AG04449 (cell line): Measurements from ENCODE around the gene CCNI.

Experiments
- CTCF ChIA-PET: fragments of 350-600 bp; formaldehyde crosslinking; extraction: SDS; loops from one replicate; lab custom pipeline; 2021; ENCODE audit warnings: antibody characterized with exemption; lab: Yijun Ruan, JAX
- POLR2A ChIA-PET: fragments of 400-600, 350-600 bp; formaldehyde crosslinking; extraction: SDS; loops from one replicate; lab custom pipeline; 2020; ENCODE audit warnings: antibody characterized with exemption, inconsistent platforms; lab: Yijun Ruan, JAX
- DNase-seq: peaks from one replicate; pipeline ENCODE4 v3.0.0-alpha.2; 2010; ENCODE audit warnings: low read depth, low spot score
- H3K4me3 ChIP-seq: 2 replicates; pipeline ENCODE4 v1.5.1; 2011; ENCODE audit warnings: low read depth, mild to moderate bottlenecking, control low read depth, low read length
- CTCF ChIP-seq: IDR thresholded peaks from one replicate; pipeline ENCODE4 v1.5.1; 2011; ENCODE audit warnings: mild to moderate bottlenecking, moderate library complexity, low read length, control low read depth, inconsistent platforms; ENCODE audit not compliant: insufficient read depth; ENCODE audit errors: missing control alignments

CCNI gene

DNA sequence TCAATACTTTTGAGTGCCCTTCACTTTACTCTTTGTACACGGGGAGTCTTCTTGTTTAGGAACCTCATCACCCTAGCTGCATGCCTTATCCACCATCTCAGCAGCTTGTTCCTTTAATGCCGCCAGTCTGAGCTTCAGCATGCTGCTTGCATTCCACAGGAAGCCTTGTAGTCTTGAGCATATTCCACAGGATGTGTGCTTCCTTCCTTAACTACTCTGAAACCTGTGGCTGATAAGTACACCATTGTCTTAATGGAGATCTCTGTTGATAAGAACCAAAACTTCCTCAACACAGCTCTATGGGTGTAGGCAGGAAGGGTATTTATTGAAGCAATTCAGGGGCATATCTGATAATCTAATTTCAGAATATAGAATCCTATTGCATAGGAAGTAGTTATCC lies 24.4 kb upstream of the CCNI start:
- CTCF ChIA-PET = interaction anchor here (9.2 kb wide), 1 partner anchor 102 kb away, joined by 222 read pairs; no protein-coding TSS in a partner anchor
- TF ChIP-seq CTCF = no peak
- no peak overlapping the region for H3K4me3 ChIP-seq
- POLR2A ChIA-PET = no interaction called here
- DNase-seq = no peak

DNA sequence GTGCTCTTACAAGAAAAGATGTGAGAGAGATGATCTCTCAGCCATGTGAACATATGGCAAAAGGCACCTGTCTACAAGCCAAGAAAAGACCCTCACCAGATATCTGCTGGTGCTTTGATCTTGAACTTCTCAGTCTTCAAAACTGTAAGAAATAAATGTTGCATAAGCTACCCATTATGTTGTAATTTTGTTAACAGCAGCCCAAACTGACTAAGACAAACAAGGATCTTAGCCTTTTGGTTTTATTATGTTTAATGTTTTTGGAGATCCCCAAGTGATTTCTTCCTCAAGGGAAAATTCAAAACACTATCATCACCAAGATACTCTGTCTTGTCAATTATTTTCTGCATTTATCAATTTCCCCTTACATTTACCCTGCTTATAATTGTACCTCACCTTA lies 21.8 kb upstream of the CCNI start:
- no peak for DNase-seq

DNA sequence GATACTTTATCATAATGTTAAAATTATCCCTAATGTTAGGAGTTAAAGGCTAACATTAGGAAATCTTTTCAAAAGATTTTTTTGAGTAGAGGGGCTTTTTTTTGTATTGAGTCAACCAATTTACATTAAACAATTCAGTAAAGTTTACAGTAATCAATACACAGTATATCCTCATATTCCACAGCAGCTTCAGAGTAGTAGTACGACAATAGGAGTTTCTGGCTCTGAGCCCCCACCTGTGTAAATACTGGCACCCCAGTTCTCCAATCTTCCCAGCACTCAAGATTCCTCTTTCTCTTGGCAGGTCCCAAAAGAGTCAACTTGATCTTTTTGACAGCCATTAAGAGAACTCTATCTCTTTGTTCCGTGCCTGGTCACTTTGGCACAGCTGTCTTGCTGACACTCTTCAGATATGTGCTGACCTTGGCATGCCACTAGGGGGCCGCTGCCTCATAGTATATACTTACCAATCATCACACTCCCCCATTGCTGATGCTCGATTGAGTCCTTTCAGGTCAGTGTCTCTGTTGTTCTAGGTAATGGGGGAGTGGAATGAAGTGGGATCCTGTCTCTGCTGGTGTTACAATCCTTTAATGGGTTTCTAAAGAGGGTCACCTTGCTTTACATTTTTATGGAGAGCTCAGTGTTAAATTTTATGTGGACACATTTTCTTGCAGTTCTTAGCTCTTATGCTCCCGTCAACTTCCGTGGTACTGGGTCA lies 19.5 kb upstream of the CCNI start:
- no peak overlapping the region for H3K4me3 ChIP-seq
- DNase-seq = no peak
- ChIA-PET CTCF (interaction anchor here (0.7 to 9.2 kb wide), 30 partner anchors 9 to 262 kb away, joined by 3 to 222 read pairs (median 5); partner anchors contain the start of gene CCNI), POLR2A (interaction anchor here (0.6 kb wide), 1 partner anchor 605 kb away, joined by 4 read pairs; no protein-coding TSS in a partner anchor)
- TF ChIP-seq CTCF = peak; percentile 87

More for the DNA sequence above, 21.8 kb upstream of the CCNI start:
- POLR2A ChIA-PET = no interaction called here
- H3K4me3 ChIP-seq = no peak overlapping the region
- CTCF ChIA-PET = interaction anchor here (1.2 to 9.2 kb wide), 3 partner anchors 9 to 105 kb away, joined by 3 to 222 read pairs (median 10); no protein-coding TSS in a partner anchor
- TF ChIP-seq CTCF = no peak

- no peak for TF ChIP-seq CTCF
- no peak for DNase-seq
- ChIA-PET POLR2A (no interaction called here), CTCF (interaction anchor here (2.0 to 9.2 kb wide), 7 partner anchors 10 to 214 kb away, joined by 7 to 222 read pairs (median 20); no protein-coding TSS in a partner anchor)
- H3K4me3 ChIP-seq = no peak overlapping the region
Measured at GRCh38 chr4:77094496-77094895, 18.7 kb upstream of the CCNI start.

DNA sequence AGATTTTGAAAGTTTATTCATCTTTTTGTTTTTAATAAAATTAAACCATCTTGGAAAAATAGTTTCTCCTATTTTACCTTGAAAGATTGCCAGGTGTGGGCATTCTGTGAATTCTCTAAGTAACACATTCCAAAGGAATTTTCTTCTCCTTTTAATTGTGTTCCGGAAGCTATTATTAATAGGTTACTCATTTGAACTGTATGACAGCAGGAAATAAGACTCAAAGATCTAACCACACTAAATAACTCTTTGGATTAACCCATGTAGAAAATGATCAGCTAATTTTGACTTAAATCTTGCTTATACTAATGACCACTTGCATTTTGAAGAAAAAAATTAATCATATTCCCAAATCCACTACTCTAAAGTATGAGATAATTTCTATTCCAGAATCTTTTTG lies 17.6 kb upstream of the CCNI start:
- POLR2A ChIA-PET = interaction anchor here (0.7 kb wide), 1 partner anchor 553 kb away, joined by 3 read pairs; no protein-coding TSS in a partner anchor
- CTCF ChIA-PET = interaction anchor here (1.0 to 9.2 kb wide), 12 partner anchors 10 to 118 kb away, joined by 3 to 222 read pairs (median 4); partner anchors contain the start of gene CCNI
- no peak for DNase-seq
- no peak overlapping the region for H3K4me3 ChIP-seq
- TF ChIP-seq CTCF = no peak

GRCh38 chr4:77092975-77093374 lies 17.2 kb upstream of the CCNI start:
- POLR2A ChIA-PET = interaction anchor here (0.7 kb wide), 1 partner anchor 553 kb away, joined by 3 read pairs; no protein-coding TSS in a partner anchor
- no peak overlapping the region for H3K4me3 ChIP-seq
- DNase-seq = no peak
- no peak for TF ChIP-seq CTCF
- CTCF ChIA-PET = interaction anchor here (1.0 to 9.2 kb wide), 12 partner anchors 10 to 118 kb away, joined by 3 to 222 read pairs (median 4); partner anchors contain the start of gene CCNI
